ENCODE measurements around the gene PDIA5. TPM values are rescaled to one million over a fixed set of nuclear protein-coding genes. Genes with fewer than 3 reads are reported as not detected.

The PDIA5 gene
- total RNA-seq, 1 donor: 54.3 TPM

- H3K4me1 ChIP-seq (ENCODE audit: insufficient read depth, low read length): peaks cover 7% of the 10 kb centered on the region
- peaks cover 7% of the 10 kb centered on the region for H4K20me1 ChIP-seq (ENCODE audit: insufficient read depth, low read length)
- H2AFZ ChIP-seq (ENCODE audit: low read length): no peak overlapping the region
- no peak overlapping the region for H3K4me2 ChIP-seq (ENCODE audit: insufficient read depth, low read length)
- H3K27ac ChIP-seq (ENCODE audit: low read depth, low read length): no peak overlapping the region
- H3K9me3 ChIP-seq (ENCODE audit: low read depth, low read length): no peaks in the 10 kb centered on the region
- DNase-seq (ENCODE audit: insufficient read length, low spot score, missing footprints): no peak
- H3K4me3 ChIP-seq (ENCODE audit: insufficient read depth, low read length): no peak overlapping the region
- TF ChIP-seq, protein P1, sequence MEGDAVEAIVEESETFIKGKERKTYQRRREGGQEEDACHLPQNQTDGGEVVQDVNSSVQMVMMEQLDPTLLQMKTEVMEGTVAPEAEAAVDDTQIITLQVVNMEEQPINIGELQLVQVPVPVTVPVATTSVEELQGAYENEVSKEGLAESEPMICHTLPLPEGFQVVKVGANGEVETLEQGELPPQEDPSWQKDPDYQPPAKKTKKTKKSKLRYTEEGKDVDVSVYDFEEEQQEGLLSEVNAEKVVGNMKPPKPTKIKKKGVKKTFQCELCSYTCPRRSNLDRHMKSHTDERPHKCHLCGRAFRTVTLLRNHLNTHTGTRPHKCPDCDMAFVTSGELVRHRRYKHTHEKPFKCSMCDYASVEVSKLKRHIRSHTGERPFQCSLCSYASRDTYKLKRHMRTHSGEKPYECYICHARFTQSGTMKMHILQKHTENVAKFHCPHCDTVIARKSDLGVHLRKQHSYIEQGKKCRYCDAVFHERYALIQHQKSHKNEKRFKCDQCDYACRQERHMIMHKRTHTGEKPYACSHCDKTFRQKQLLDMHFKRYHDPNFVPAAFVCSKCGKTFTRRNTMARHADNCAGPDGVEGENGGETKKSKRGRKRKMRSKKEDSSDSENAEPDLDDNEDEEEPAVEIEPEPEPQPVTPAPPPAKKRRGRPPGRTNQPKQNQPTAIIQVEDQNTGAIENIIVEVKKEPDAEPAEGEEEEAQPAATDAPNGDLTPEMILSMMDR (IDR thresholded peaks at IDR 0.05; ENCODE audit: extremely low read depth, low read depth, low read length): no peak
- H3K36me3 ChIP-seq (ENCODE audit: insufficient read depth, low read length): peaks cover 78% of the 10 kb centered on the region
- H3K79me2 ChIP-seq (ENCODE audit: insufficient read depth, low read length): no peaks in the 10 kb centered on the region
- no peaks in the 10 kb centered on the region for H3K27me3 ChIP-seq (ENCODE audit: insufficient read depth, low read length)
Measured at GRCh38 chr3:123123716-123124616, 57.1 kb downstream of the PDIA5 start.

- Histone ChIP-seq H3K4me3 (ENCODE audit: insufficient read depth, low read length) (no peak overlapping the region), H3K9me3 (ENCODE audit: low read depth, low read length) (no peaks in the 10 kb centered on the region)
Measured at GRCh38 chr3:123124971-123125370, 58.1 kb downstream of the PDIA5 start.

DNA sequence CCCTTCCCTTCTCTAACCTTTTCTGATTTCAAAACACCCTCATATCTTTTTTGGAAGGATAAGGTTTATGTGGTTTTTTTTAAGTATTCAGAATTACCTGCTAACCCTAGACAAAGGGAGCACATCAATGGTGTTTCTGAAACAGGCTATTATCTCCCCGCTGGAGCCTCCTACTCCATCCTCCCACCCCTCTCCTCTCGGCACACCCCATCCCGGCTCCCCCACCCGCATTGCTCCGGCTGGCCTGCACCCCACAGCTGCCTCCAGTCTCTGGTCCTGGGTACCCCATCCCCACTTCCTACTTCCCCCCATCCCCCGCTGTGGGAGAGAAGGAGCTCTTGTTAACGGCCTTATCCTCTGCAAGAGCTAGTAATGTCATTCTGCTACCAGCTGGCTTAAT, 59.2 kb downstream of the PDIA5 start:
- no peak for DNase-seq (ENCODE audit: insufficient read length, low spot score, missing footprints)
- H3K27ac ChIP-seq (ENCODE audit: low read depth, low read length): no peak overlapping the region
- no peak overlapping the region for H3K4me2 ChIP-seq (ENCODE audit: insufficient read depth, low read length)
- no peaks in the 10 kb centered on the region for H3K79me2 ChIP-seq (ENCODE audit: insufficient read depth, low read length)
- H2AFZ ChIP-seq (ENCODE audit: low read length): no peak overlapping the region
- no peaks in the 10 kb centered on the region for H3K9me3 ChIP-seq (ENCODE audit: low read depth, low read length)
- TF ChIP-seq, protein P1 (IDR thresholded peaks at IDR 0.05; ENCODE audit: extremely low read depth, low read depth, low read length): no peak
- peaks cover 7% of the 10 kb centered on the region for H3K4me1 ChIP-seq (ENCODE audit: insufficient read depth, low read length)
- H4K20me1 ChIP-seq (ENCODE audit: insufficient read depth, low read length): peaks cover 3% of the 10 kb centered on the region
- H3K36me3 ChIP-seq (ENCODE audit: insufficient read depth, low read length): peaks cover 81% of the 10 kb centered on the region
- no peaks in the 10 kb centered on the region for H3K27me3 ChIP-seq (ENCODE audit: insufficient read depth, low read length)
- no peak overlapping the region for H3K4me3 ChIP-seq (ENCODE audit: insufficient read depth, low read length)

More at GRCh38 chr3:123124971-123125370, 58.1 kb downstream of the PDIA5 start:
- Histone ChIP-seq H3K79me2 (ENCODE audit: insufficient read depth, low read length) (no peaks in the 10 kb centered on the region), H3K36me3 (ENCODE audit: insufficient read depth, low read length) (peaks cover 82% of the 10 kb centered on the region), H3K27me3 (ENCODE audit: insufficient read depth, low read length) (no peaks in the 10 kb centered on the region), H3K4me2 (ENCODE audit: insufficient read depth, low read length) (no peak overlapping the region), H3K4me1 (ENCODE audit: insufficient read depth, low read length) (peaks cover 7% of the 10 kb centered on the region), H3K27ac (ENCODE audit: low read depth, low read length) (no peak overlapping the region), H2AFZ (ENCODE audit: low read length) (no peak overlapping the region), H4K20me1 (ENCODE audit: insufficient read depth, low read length) (peaks cover 7% of the 10 kb centered on the region)
- TF ChIP-seq, protein P1 (IDR thresholded peaks at IDR 0.05; ENCODE audit: extremely low read depth, low read depth, low read length): no peak
- no peak for DNase-seq (ENCODE audit: insufficient read length, low spot score, missing footprints)

DNA sequence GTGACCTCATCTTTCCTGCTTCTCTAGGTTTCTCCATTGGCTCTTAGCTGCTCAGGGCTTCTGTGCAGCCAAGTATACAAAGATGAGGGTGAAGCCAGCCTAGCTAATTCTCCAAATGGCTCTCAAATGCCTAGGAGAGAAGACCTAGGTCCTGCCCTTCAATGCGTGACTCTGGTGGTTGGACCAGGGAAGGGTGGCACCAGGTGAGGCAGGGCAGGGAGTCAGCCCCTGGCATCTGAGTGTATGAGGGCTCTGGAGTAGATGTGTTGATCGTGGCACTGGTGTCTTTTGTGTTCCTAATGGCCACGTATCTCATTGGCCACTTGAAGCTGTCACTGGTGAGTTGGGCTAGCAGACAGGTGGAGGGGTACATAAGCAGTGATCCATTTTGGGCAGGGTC, 59.8 kb downstream of the PDIA5 start:
- H3K79me2 ChIP-seq (ENCODE audit: insufficient read depth, low read length): no peaks in the 10 kb centered on the region
- peaks cover 81% of the 10 kb centered on the region for H3K36me3 ChIP-seq (ENCODE audit: insufficient read depth, low read length)
- H3K27ac ChIP-seq (ENCODE audit: low read depth, low read length): no peak overlapping the region
- H3K27me3 ChIP-seq (ENCODE audit: insufficient read depth, low read length): no peaks in the 10 kb centered on the region
- no peak overlapping the region for H3K4me3 ChIP-seq (ENCODE audit: insufficient read depth, low read length)
- TF ChIP-seq, protein P1 (IDR thresholded peaks at IDR 0.05; ENCODE audit: extremely low read depth, low read depth, low read length): no peak
- no peak for DNase-seq (ENCODE audit: insufficient read length, low spot score, missing footprints)
- no peak overlapping the region for H3K4me2 ChIP-seq (ENCODE audit: insufficient read depth, low read length)
- H3K4me1 ChIP-seq (ENCODE audit: insufficient read depth, low read length): peaks cover 7% of the 10 kb centered on the region
- H2AFZ ChIP-seq (ENCODE audit: low read length): no peak overlapping the region
- peaks cover 3% of the 10 kb centered on the region for H4K20me1 ChIP-seq (ENCODE audit: insufficient read depth, low read length)
- H3K9me3 ChIP-seq (ENCODE audit: low read depth, low read length): no peaks in the 10 kb centered on the region

Measured in osteoblast (primary cell).